Activated T-cell treated with anti-CD3 and anti-CD28 coated beads, Interleukin-2, amount 50 U/mL, for 24 hours (primary cell): ENCODE measurements around the gene PLCB1.

ENCODE experiments used
- DNase-seq: peaks from one replicate; pipeline ENCODE4 v3.0.0-alpha.2; 2020
- H3K27ac Mint-ChIP-seq: 2 replicates; pipeline ENCODE4 v1.8.0; 2020; ENCODE audit warnings: mild to moderate bottlenecking, mixed read lengths
- H3K27me3 Mint-ChIP-seq: 2 replicates; pipeline ENCODE4 v1.8.0; 2020; ENCODE audit warnings: mixed read lengths
- H3K36me3 Mint-ChIP-seq: 2 replicates; pipeline ENCODE4 v1.8.0; 2020; ENCODE audit warnings: low read depth, mixed read lengths
- H3K4me1 Mint-ChIP-seq: 2 replicates; pipeline ENCODE4 v1.8.0; 2020; ENCODE audit warnings: low read depth, mixed read lengths
- H3K4me3 Mint-ChIP-seq: 2 replicates; pipeline ENCODE4 v1.8.0; 2020; ENCODE audit warnings: mild to moderate bottlenecking, moderate library complexity, mixed read lengths
- H3K9me3 Mint-ChIP-seq: 2 replicates; pipeline ENCODE4 v1.8.0; 2020; ENCODE audit warnings: mixed read lengths

Gene PLCB1

DNA sequence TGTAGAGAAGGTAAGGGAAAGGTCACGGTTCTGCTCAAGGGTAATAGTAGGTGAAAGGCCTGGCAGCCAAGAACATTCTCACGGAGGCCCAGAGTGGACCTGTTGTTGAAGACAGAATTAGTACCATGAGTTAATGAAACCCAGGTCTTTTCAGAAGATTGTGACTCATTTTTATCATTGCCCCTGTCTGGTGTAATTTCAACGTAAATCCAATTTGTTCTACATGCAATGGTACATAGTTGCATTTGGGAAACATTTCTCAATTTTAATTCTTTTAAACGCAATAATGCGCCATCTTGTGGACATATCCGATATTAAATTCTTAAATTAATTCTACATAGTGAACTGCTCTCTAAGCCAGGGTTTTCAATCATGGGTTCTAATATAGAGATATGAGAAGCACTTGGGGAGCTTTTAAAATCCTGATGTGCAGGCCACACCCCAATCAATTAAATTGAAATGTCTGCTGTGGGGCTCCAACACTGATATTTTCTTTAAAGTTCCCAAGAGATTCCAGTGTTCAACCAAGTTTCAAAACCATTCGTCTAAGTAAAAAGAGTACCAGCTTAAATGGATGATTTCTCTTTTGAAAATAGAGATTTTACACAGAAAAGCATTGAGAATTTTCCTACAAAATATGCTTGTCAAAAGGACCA lies 257.4 kb downstream of the PLCB1 start:
- H3K27me3 Mint-ChIP-seq: peaks cover 1% of the 10 kb centered on the region
- no peaks in the 10 kb centered on the region for H3K36me3 Mint-ChIP-seq
- no peak overlapping the region for H3K4me3 Mint-ChIP-seq
- DNase-seq: no peak
- H3K4me1 Mint-ChIP-seq: peaks cover 10% of the 10 kb centered on the region
- no peak overlapping the region for H3K27ac Mint-ChIP-seq
- no peaks in the 10 kb centered on the region for H3K9me3 Mint-ChIP-seq

DNA sequence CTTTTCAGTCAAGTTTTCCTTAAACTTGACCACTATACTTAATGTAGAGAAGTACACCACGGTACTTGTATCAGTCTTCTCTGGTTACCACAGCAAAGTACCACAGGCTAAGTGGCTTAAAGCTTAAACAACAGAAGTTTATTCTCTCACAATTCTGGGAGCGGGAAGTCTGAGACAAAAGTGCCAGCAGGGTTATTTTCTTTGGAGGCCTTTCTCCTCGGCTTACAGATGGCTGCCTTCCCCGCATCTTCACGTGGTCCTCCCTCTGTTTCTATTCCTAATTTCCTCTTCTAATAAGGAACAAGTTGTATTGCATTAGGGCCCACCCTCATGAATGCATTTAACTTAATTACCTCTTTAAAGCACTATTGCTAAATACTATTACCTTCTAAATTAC lies 258.0 kb downstream of the PLCB1 start:
- Mint-ChIP-seq H3K4me3 (no peak overlapping the region), H3K27me3 (no peaks in the 10 kb centered on the region), H3K36me3 (no peaks in the 10 kb centered on the region), H3K27ac (no peak overlapping the region), H3K4me1 (peaks cover 10% of the 10 kb centered on the region), H3K9me3 (no peaks in the 10 kb centered on the region)
- DNase-seq: no peak

GRCh38 chr20:8390500-8390899 lies 258.4 kb downstream of the PLCB1 start:
- Mint-ChIP-seq H3K4me1 (peaks cover 10% of the 10 kb centered on the region), H3K27me3 (no peaks in the 10 kb centered on the region), H3K36me3 (no peaks in the 10 kb centered on the region), H3K9me3 (no peaks in the 10 kb centered on the region), H3K4me3 (no peak overlapping the region), H3K27ac (no peak overlapping the region)
- DNase-seq: no peak

DNA sequence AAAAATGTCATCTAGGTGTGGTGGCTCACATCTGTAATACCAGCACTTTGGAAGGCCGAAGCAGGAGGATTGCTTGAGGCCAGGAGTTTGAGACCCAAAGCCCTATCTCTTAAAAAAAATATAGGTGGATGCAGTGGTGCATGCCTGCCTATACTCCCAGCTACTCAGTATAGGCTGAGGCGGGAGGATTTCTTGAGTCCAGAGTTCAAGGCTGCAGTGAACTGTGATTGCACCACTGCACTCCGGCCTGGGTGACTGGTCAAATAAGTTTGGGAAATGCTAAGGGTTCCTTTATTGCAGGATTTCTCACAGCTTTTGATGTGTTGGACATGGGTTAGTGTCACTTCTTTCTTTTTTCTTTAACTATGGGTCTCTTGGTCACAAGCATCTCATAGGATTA lies 261.3 kb downstream of the PLCB1 start:
- H3K36me3 Mint-ChIP-seq: no peaks in the 10 kb centered on the region
- no peak for DNase-seq
- H3K4me3 Mint-ChIP-seq: no peak overlapping the region
- H3K27me3 Mint-ChIP-seq: no peaks in the 10 kb centered on the region
- H3K9me3 Mint-ChIP-seq: no peaks in the 10 kb centered on the region
- peaks cover 6% of the 10 kb centered on the region for H3K4me1 Mint-ChIP-seq
- no peak overlapping the region for H3K27ac Mint-ChIP-seq

DNA sequence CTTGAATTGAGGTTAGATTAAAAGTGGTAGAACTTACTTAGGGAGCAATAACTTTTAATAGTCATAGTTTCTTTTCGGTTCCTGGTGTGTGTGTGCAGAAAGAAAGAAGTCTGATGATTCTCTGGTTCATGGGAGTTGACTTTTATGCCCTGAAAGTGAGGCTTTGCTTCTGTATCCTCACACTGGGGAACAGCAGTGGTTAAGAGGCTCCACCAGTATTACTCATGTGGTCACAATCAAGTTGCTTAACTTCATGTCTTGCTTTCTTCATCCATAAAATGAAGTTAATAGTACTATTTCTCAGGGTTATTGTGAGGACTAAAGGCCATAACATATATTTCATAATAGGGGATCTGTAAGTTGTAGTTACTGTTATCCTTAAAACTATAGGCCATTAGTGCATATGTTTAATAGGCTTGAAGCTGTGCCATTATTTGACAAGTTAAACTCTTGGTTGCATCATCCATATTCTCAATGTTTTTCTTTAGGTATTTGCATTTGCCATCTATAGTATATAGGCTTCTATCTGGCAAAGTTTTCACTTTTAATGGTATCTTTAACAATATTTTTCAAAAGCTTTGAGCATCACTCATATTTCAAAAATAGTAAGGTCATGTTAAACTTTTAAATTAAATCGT lies 262.4 kb downstream of the PLCB1 start:
- Mint-ChIP-seq H3K4me1 (peaks cover 10% of the 10 kb centered on the region), H3K36me3 (no peaks in the 10 kb centered on the region), H3K4me3 (no peak overlapping the region), H3K27ac (peak overlapping the region; percentile 12), H3K9me3 (no peaks in the 10 kb centered on the region), H3K27me3 (no peaks in the 10 kb centered on the region)
- no peak for DNase-seq

- Mint-ChIP-seq H3K27me3 (no peaks in the 10 kb centered on the region), H3K36me3 (no peaks in the 10 kb centered on the region), H3K27ac (no peak overlapping the region), H3K4me1 (peaks cover 18% of the 10 kb centered on the region), H3K4me3 (no peak overlapping the region), H3K9me3 (no peaks in the 10 kb centered on the region)
- DNase-seq: no peak
These were observed 263.9 kb downstream of the PLCB1 start for GRCh38 chr20:8395956-8396355.

DNA sequence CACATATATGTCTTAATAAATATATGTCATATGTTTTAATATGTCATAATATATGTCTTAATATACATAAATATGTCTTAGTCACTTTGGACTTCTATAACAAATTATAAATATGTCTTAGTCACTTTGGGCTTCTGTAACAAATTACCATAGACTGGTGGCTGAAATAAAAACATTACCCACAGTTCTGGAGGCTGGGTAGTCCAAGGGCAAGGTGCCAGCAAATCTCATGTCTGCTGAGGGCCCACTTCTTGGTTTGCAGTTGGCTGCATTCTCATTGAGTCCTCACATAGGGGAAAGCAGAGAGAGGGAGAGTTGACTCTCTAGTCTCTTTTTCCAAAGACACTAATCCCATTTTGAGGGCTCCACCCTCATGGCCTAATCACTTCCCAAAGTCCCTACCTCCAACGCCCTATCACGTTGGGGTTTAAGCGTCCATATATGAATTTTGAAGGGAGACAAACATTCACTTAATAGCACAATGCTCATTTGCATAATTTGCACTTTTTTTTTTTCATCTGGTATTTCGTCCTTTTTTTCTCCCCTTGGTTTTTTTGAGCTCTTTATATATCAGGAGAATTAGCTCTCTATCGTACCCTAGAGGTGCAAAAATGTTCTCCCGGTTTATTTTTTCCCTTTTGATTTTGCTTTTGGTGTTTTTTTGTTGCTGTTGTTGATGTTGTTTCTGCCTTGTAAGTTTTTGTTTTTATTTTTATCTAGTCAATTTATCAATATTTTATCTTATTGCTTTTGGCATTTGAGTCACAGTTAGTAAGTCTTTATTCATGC lies 266.4 kb downstream of the PLCB1 start:
- Mint-ChIP-seq H3K4me1 (peaks cover 18% of the 10 kb centered on the region), H3K9me3 (no peaks in the 10 kb centered on the region), H3K27me3 (no peaks in the 10 kb centered on the region), H3K4me3 (no peak overlapping the region), H3K36me3 (no peaks in the 10 kb centered on the region), H3K27ac (no peak overlapping the region)
- no peak for DNase-seq

GRCh38 chr20:8399947-8400346 lies 267.9 kb downstream of the PLCB1 start:
- DNase-seq: no peak
- Mint-ChIP-seq H3K4me1 (peaks cover 12% of the 10 kb centered on the region), H3K27me3 (no peaks in the 10 kb centered on the region), H3K27ac (no peak overlapping the region), H3K9me3 (no peaks in the 10 kb centered on the region), H3K36me3 (no peaks in the 10 kb centered on the region), H3K4me3 (no peak overlapping the region)

- Mint-ChIP-seq H3K27me3 (no peaks in the 10 kb centered on the region), H3K4me3 (no peak overlapping the region), H3K4me1 (peaks cover 12% of the 10 kb centered on the region), H3K36me3 (no peaks in the 10 kb centered on the region), H3K27ac (no peak overlapping the region), H3K9me3 (no peaks in the 10 kb centered on the region)
- no peak for DNase-seq
These were observed 268.4 kb downstream of the PLCB1 start for GRCh38 chr20:8400486-8400885.

GRCh38 chr20:8401556-8401955 lies 269.5 kb downstream of the PLCB1 start:
- peaks cover 12% of the 10 kb centered on the region for H3K4me1 Mint-ChIP-seq
- no peaks in the 10 kb centered on the region for H3K36me3 Mint-ChIP-seq
- no peaks in the 10 kb centered on the region for H3K27me3 Mint-ChIP-seq
- no peaks in the 10 kb centered on the region for H3K9me3 Mint-ChIP-seq
- no peak overlapping the region for H3K27ac Mint-ChIP-seq
- no peak for DNase-seq
- H3K4me3 Mint-ChIP-seq: no peak overlapping the region

DNA sequence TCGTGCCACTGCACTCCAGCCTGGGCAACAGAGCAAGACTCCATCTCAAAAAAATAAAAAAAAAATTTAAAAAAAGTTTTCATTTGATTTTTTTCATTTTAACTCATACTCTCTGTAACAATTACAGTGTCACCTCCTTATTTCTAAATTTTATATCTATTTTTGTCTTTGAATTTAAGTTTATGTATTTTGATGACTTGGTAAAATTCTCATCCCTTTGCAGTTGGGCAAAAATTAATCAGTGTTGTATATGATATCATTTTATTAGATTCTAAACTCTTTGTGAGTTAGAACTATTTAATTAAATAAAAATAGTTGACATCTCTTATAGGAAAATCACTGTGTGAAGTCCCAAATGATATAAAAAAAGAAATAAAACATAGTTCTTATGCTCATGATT lies 270.7 kb downstream of the PLCB1 start:
- no peak for DNase-seq
- Mint-ChIP-seq H3K4me3 (no peak overlapping the region), H3K36me3 (no peaks in the 10 kb centered on the region), H3K27me3 (no peaks in the 10 kb centered on the region), H3K27ac (no peak overlapping the region), H3K4me1 (peaks cover 12% of the 10 kb centered on the region), H3K9me3 (no peaks in the 10 kb centered on the region)

GRCh38 chr20:8404912-8405635 lies 273.0 kb downstream of the PLCB1 start:
- peaks cover 4% of the 10 kb centered on the region for H3K4me1 Mint-ChIP-seq
- H3K27ac Mint-ChIP-seq: no peak overlapping the region

DNA sequence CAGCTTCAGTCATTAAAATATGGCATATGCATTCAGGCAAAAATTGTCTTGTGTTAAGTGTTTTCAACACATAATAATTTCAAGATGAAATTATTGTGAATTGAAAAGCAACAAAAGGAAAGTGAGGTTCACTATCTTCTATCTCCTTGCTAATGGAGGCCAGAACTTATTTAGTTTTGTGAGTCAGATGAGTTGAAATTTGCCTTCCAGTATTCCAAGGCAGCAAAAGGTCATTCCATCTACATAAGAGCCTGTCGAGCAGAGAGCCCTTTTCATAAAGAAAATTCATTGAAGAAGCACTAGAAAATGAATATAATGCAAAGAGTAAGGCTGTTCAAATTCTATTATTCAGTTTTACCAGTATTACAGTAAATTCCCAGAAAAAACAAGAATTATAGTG lies 274.3 kb downstream of the PLCB1 start:
- Mint-ChIP-seq H3K27ac (no peak overlapping the region), H3K4me3 (no peak overlapping the region), H3K4me1 (no peaks in the 10 kb centered on the region), H3K9me3 (no peaks in the 10 kb centered on the region), H3K36me3 (no peaks in the 10 kb centered on the region), H3K27me3 (no peaks in the 10 kb centered on the region)
- no peak for DNase-seq

More at GRCh38 chr20:8404912-8405635, 273.0 kb downstream of the PLCB1 start:
- Mint-ChIP-seq H3K9me3 (no peaks in the 10 kb centered on the region), H3K36me3 (no peaks in the 10 kb centered on the region), H3K27me3 (no peaks in the 10 kb centered on the region), H3K4me3 (no peak overlapping the region)
- no peak for DNase-seq

GRCh38 chr20:8408587-8409307 lies 276.7 kb downstream of the PLCB1 start:
- no peaks in the 10 kb centered on the region for H3K4me1 Mint-ChIP-seq
- no peaks in the 10 kb centered on the region for H3K9me3 Mint-ChIP-seq
- no peak overlapping the region for H3K4me3 Mint-ChIP-seq
- H3K27me3 Mint-ChIP-seq: no peaks in the 10 kb centered on the region
- H3K36me3 Mint-ChIP-seq: no peaks in the 10 kb centered on the region
- DNase-seq: no peak
- no peak overlapping the region for H3K27ac Mint-ChIP-seq
